Measurements from ENCODE around the gene PHC1. TPM values are rescaled to one million over a fixed set of nuclear protein-coding genes. Genes with fewer than 3 reads are reported as not detected.

The PHC1 gene
- polyA plus RNA-seq, 1 of the 3 experiments (the other 2 are of a cell fraction), result 27.0 TPM

- H3K9me2 ChIP-seq, result no peaks in the 10 kb centered on the region
- 58% methylated on average over 2 of the region's 2 CpGs for WGBS (ENCODE audit: low lambda C conversion rate)
- H3K27me3 ChIP-seq (ENCODE audit: insufficient read depth), result no peaks in the 10 kb centered on the region
- no peaks in the 10 kb centered on the region for H3K36me3 ChIP-seq (replicated peaks in 1 of 2; ENCODE audit: control insufficient read depth in 1 of 2, insufficient read depth in 2 of 2, low read length in 1 of 2)
- no peak for DNase-seq
- H3K4me3 ChIP-seq (ENCODE audit: low read depth in 2 of 2, low read length in 1 of 2), result no peak overlapping the region
- H3K4me2 ChIP-seq, result no peak overlapping the region
- H3K9ac ChIP-seq, result no peak overlapping the region
- peaks cover 6% of the 10 kb centered on the region; the same call in 1 of the 2 replicates for H3K9me3 ChIP-seq
- H3K79me2 ChIP-seq (ENCODE audit: insufficient read depth), result no peaks in the 10 kb centered on the region
- H3K27ac ChIP-seq (ENCODE audit: low read depth in 2 of 2, low read length in 1 of 2), result no peak overlapping the region
- H3F3A ChIP-seq (replicated peaks; ENCODE audit: insufficient read depth), result no peaks in the 10 kb centered on the region
- TF ChIP-seq TEAD4 (IDR thresholded peaks at IDR 0.05; ENCODE audit: borderline replicate concordance, insufficient read depth) (no peak), RFX5 (IDR thresholded peaks at IDR 0.05; ENCODE audit: low read length) (no peak), FOXJ3 (CRISPR knock-in tag; IDR thresholded peaks at IDR 0.05) (no peak), RAD21 (IDR thresholded peaks at IDR 0.05; ENCODE audit: low read length) (no peak), ELF1 (IDR thresholded peaks at IDR 0.05) (no peak), POLR2AphosphoS5 (IDR thresholded peaks at IDR 0.05; ENCODE audit: low read depth, low read length) (no peak), YY1 (IDR thresholded peaks at IDR 0.05; ENCODE audit: low read depth) (no peak), TCF12 (IDR thresholded peaks at IDR 0.05) (no peak), FOXM1 (IDR thresholded peaks at IDR 0.05; ENCODE audit: low read depth) (no peak), USF1 (IDR thresholded peaks at IDR 0.05; ENCODE audit: borderline replicate concordance, low read depth) (no peak), SMC3 (IDR thresholded peaks at IDR 0.05; ENCODE audit: low read depth, low read length) (no peak)
- TF ChIP-seq, protein P1, sequence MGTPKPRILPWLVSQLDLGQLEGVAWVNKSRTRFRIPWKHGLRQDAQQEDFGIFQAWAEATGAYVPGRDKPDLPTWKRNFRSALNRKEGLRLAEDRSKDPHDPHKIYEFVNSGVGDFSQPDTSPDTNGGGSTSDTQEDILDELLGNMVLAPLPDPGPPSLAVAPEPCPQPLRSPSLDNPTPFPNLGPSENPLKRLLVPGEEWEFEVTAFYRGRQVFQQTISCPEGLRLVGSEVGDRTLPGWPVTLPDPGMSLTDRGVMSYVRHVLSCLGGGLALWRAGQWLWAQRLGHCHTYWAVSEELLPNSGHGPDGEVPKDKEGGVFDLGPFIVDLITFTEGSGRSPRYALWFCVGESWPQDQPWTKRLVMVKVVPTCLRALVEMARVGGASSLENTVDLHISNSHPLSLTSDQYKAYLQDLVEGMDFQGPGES (IDR thresholded peaks at IDR 0.05; ENCODE audit: low read depth, low read length), result no peak
- TF ChIP-seq, protein P2, sequence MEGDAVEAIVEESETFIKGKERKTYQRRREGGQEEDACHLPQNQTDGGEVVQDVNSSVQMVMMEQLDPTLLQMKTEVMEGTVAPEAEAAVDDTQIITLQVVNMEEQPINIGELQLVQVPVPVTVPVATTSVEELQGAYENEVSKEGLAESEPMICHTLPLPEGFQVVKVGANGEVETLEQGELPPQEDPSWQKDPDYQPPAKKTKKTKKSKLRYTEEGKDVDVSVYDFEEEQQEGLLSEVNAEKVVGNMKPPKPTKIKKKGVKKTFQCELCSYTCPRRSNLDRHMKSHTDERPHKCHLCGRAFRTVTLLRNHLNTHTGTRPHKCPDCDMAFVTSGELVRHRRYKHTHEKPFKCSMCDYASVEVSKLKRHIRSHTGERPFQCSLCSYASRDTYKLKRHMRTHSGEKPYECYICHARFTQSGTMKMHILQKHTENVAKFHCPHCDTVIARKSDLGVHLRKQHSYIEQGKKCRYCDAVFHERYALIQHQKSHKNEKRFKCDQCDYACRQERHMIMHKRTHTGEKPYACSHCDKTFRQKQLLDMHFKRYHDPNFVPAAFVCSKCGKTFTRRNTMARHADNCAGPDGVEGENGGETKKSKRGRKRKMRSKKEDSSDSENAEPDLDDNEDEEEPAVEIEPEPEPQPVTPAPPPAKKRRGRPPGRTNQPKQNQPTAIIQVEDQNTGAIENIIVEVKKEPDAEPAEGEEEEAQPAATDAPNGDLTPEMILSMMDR (IDR thresholded peaks at IDR 0.05), result no peak
- ChIA-PET POLR2A (no interaction called here), CTCF (no interaction called here)
- no peaks in the 10 kb centered on the region for H3K4me1 ChIP-seq (ENCODE audit: control insufficient read depth in 1 of 2, insufficient read depth in 2 of 2, low read depth in 1 of 2, low read length in 1 of 2)
- H4K20me1 ChIP-seq (ENCODE audit: insufficient read depth), result no peaks in the 10 kb centered on the region
- no peak overlapping the region for H2AFZ ChIP-seq (ENCODE audit: low read depth)
Measured at GRCh38 chr12:8969861-8970411, 55.6 kb downstream of the PHC1 start.

GRCh38 chr12:8970432-8970831 is 56.1 kb downstream of the PHC1 start:
- Histone ChIP-seq H3K4me2 (no peak overlapping the region), H2AFZ (ENCODE audit: low read depth) (no peak overlapping the region), H3K27ac (ENCODE audit: low read depth in 2 of 2, low read length in 1 of 2) (no peak overlapping the region), H3K79me2 (ENCODE audit: insufficient read depth) (no peaks in the 10 kb centered on the region), H3K9me3 (peaks cover 6% of the 10 kb centered on the region; the same call in 1 of the 2 replicates), H3K36me3 (replicated peaks in 1 of 2; ENCODE audit: control insufficient read depth in 1 of 2, insufficient read depth in 2 of 2, low read length in 1 of 2) (no peaks in the 10 kb centered on the region), H4K20me1 (ENCODE audit: insufficient read depth) (no peaks in the 10 kb centered on the region), H3K27me3 (ENCODE audit: insufficient read depth) (no peaks in the 10 kb centered on the region), H3K4me3 (ENCODE audit: low read depth in 2 of 2, low read length in 1 of 2) (no peak overlapping the region), H3K4me1 (ENCODE audit: control insufficient read depth in 1 of 2, insufficient read depth in 2 of 2, low read depth in 1 of 2, low read length in 1 of 2) (no peaks in the 10 kb centered on the region), H3K9ac (no peak overlapping the region), H3F3A (replicated peaks; ENCODE audit: insufficient read depth) (no peaks in the 10 kb centered on the region), H3K9me2 (no peaks in the 10 kb centered on the region)
- TF ChIP-seq TAF1 (IDR thresholded peaks at IDR 0.05; ENCODE audit: borderline replicate concordance, low read depth, low read length), result no peak
- no peak for TF ChIP-seq RXRA (IDR thresholded peaks at IDR 0.05; ENCODE audit: borderline replicate concordance, low read depth)
- TF ChIP-seq RFX5 (IDR thresholded peaks at IDR 0.05; ENCODE audit: low read length), result no peak
- TF ChIP-seq, protein P3, sequence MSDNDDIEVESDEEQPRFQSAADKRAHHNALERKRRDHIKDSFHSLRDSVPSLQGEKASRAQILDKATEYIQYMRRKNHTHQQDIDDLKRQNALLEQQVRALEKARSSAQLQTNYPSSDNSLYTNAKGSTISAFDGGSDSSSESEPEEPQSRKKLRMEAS (IDR thresholded peaks at IDR 0.05; ENCODE audit: low read depth), result no peak
- TF ChIP-seq EP300 (IDR thresholded peaks at IDR 0.05; ENCODE audit: borderline replicate concordance in 1 of 2, low read depth in 1 of 2, low read length in 1 of 2), result no peak
- TF ChIP-seq USF2 (IDR thresholded peaks at IDR 0.05; ENCODE audit: borderline replicate concordance, low read depth, low read length), result no peak
- no peak for TF ChIP-seq TCF12 (IDR thresholded peaks at IDR 0.05)
- CTCF ChIA-PET, result no interaction called here
- no peak for DNase-seq
- 53% methylated on average over 1 of the region's 1 CpG for WGBS (ENCODE audit: low lambda C conversion rate)
- POLR2A ChIA-PET, result no interaction called here
